ENCODE results near the gene TMBIM4.

GRCh38 chr12:66107451-66107915, 62.3 kb downstream of the TMBIM4 start:
- TF ChIP-seq CTCF (IDR thresholded peaks at IDR 0.05; ENCODE audit: low read depth, low read length) (peak; percentile 73), EZH2phosphoT487 (IDR thresholded peaks at IDR 0.05; ENCODE audit: low read depth) (no peak)
